Activated CD4-positive, alpha-beta T cell treated with anti-CD3 and anti-CD28 coated beads, Interleukin-2, amount 10 ng/mL, durations not matched to agents 7 days and 5 days (primary cell): ENCODE measurements around the gene ZNF469. TPM values are rescaled to one million over a fixed set of nuclear protein-coding genes. Genes with fewer than 3 reads are reported as not detected.

Experiments
- CTCF ChIA-PET: fragments of 350-600 bp; sonication (Branson Sonifier 250); formaldehyde crosslinking; loops from one replicate; lab custom pipeline; 2021; ENCODE audit warnings: antibody characterized with exemption; lab: Charles Lee
- POLR2A ChIA-PET: fragments of 350-600 bp; sonication (Branson Sonifier 250); formaldehyde crosslinking; loops from one replicate; lab custom pipeline; 2021; ENCODE audit warnings: antibody characterized with exemption; lab: Charles Lee
- DNase-seq: peaks from one replicate; pipeline ENCODE4 v3.0.0-alpha.2; 2020
- H3K27ac Mint-ChIP-seq: one replicate; pipeline ENCODE4 v1.8.0; 2021; ENCODE audit warnings: mild to moderate bottlenecking, moderate library complexity, mixed read lengths
- H3K27me3 Mint-ChIP-seq: one replicate; pipeline ENCODE4 v1.8.0; 2021; ENCODE audit warnings: mixed read lengths
- H3K36me3 Mint-ChIP-seq: one replicate; pipeline ENCODE4 v1.8.0; 2021; ENCODE audit warnings: low read depth, mixed read lengths
- H3K4me1 Mint-ChIP-seq: one replicate; pipeline ENCODE4 v1.8.0; 2021; ENCODE audit warnings: mixed read lengths
- H3K4me3 Mint-ChIP-seq: one replicate; pipeline ENCODE4 v1.8.0; 2021; ENCODE audit warnings: mild to moderate bottlenecking, moderate library complexity, mixed read lengths
- H3K9me3 Mint-ChIP-seq: one replicate; pipeline ENCODE4 v1.8.0; 2021; ENCODE audit warnings: mixed read lengths
- total RNA-seq, 2 experiments: library from RNA; stranded (reverse); gene quantifications; one replicate each; pipeline ENCODE4 v1.2.3, GENCODE V29; 2021

The ZNF469 gene
- total RNA-seq, 2 experiments from 2014 or later = 0.20 to 0.23 TPM

- Mint-ChIP-seq H3K27ac (no peak overlapping the region), H3K9me3 (no peaks in the 10 kb centered on the region), H3K36me3 (no peaks in the 10 kb centered on the region), H3K27me3 (peaks cover 7% of the 10 kb centered on the region), H3K4me3 (no peak overlapping the region), H3K4me1 (peaks cover 2% of the 10 kb centered on the region)
- no peak for DNase-seq
- CTCF ChIA-PET = no interaction called here
- POLR2A ChIA-PET = no interaction called here
Observed at GRCh38 chr16:88432174-88432573, 49.4 kb downstream of the ZNF469 start.

Other genes starting within 250 kb of the ZNF469 start
- 10 to 100 TPM; 12.7 to 13.8 TPM for gene ZFPM1, start 70.3 kb downstream of the ZNF469 start, total RNA-seq
- gene ZC3H18, start 187.4 kb downstream of the ZNF469 start, total RNA-seq = 10 to 100 TPM; 77.1 to 87.0 TPM